Measurements from ENCODE around the gene PC. TPM values are rescaled to one million over a fixed set of nuclear protein-coding genes. Genes with fewer than 3 reads are reported as not detected.
"Not testable (repeated sequence)": the region's sequence is repeated elsewhere in the genome, so short reads cannot be mapped to it uniquely, and the experiment has no call there.

PC gene
- total RNA-seq, 1 donor from 2014 or later: 5.0 TPM

DNA sequence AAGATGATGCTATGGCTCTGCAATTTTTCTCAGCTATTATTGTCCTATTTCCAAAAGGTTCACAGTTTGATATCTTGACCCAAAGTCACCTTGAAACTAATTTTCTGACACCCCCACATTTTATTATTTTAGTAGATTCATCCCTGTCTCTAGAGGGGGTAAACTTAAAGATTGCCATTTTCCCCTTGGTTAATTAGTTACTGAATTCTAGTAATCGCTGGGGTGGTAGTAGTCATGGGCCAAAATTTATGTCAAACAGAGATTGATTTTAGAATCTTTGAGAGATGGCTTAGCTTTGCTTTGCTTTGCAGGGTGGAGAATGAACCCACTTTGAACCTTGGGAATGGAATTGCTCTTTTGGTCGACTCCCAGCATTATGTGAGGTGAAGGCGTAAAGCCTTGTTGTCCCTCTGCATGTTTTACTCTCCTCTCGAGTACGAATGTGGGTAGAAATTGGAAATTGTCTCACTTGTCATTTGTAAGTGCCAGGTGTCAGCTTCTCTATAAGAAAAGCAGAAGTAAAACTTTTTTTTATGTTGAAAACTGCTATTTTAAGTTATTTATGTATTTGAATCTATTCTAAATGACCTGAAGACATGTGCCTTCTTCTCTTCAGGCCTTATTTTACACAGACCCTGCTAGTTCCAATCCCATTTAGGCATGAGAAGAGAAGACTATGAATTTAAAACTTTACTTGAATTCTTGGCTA, 157.3 kb downstream of the PC start:
- ChIA-PET POLR2A (interaction anchor here (0.6 to 1.8 kb wide), 5 partner anchors 9 to 484 kb away, joined by 3 to 6 read pairs (median 4); partner anchors contain the start of genes CD248 and RCE1), CTCF (no interaction called here)
- no peak for DNase-seq
- Mint-ChIP-seq H3K27me3 (no peaks in the 10 kb centered on the region), H3K36me3 (ENCODE audit: low read depth) (peaks cover 15% of the 10 kb centered on the region), H3K4me1 (peaks cover 68% of the 10 kb centered on the region), H3K4me3 (peak overlapping the region; percentile 42), H3K9me3 (no peaks in the 10 kb centered on the region), H3K27ac (peak overlapping the region; percentile 86)
- TF ChIP-seq CTCF (IDR thresholded peaks at IDR 0.05): no peak
- intact Hi-C loops (cut with micrococcal nuclease): loop anchor here (1.0 kb wide), 1 partner anchor 57 kb away; a partner anchor contains a TSS
- ATAC-seq (ENCODE audit: low read depth): peak; percentile 77

DNA sequence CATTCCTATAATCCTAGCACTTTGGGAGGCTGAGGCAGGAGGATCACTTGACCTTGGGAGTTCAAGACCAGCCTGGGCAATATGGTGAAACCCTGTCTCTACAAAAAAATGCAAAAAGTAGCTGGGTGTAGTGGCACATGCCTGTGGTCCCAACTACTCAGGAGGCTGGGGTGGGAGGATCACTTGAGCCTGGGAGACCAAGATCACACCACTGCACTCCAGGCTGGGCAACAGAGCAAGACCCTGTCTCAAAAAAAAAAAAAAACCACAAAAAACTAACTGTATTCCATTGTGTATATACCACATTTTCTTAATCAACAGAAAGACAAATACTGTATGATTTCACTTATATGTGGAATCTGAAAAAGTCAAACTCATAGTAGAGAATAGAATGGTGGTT, 158.4 kb downstream of the PC start:
- H3K27me3 Mint-ChIP-seq; CTCF ChIA-PET; ATAC-seq (ENCODE audit: low read depth); DNase-seq; H3K4me3 Mint-ChIP-seq; H3K9me3 Mint-ChIP-seq; H3K36me3 Mint-ChIP-seq (ENCODE audit: low read depth); intact Hi-C loops (cut with micrococcal nuclease): not testable (repeated sequence)
- POLR2A ChIA-PET: interaction anchor here (0.6 to 1.8 kb wide), 3 partner anchors 54 to 967 kb away, joined by 3 to 6 read pairs (median 6); partner anchors contain the start of gene ZDHHC24
- Mint-ChIP-seq H3K4me1 (peaks cover 71% of the 10 kb centered on the region), H3K27ac (peak overlapping the region; percentile 86)

Other genes with a start within 250 kb of the PC start
- 1.2 and 3.0 TPM in 2 replicates for gene SPTBN2, start 229.2 kb downstream of the PC start, total RNA-seq
- gene RCE1, start 114.9 kb downstream of the PC start, total RNA-seq: 20.1 and 21.4 TPM in 2 replicates
- gene LRFN4, start 101.3 kb downstream of the PC start, total RNA-seq: 3.4 and 3.8 TPM in 2 replicates
- not detected in 2 replicates for gene C11orf86, start 16.9 kb upstream of the PC start, total RNA-seq
- gene SYT12, start 64.8 kb upstream of the PC start, total RNA-seq: not detected in 2 replicates
- gene RHOD, start 98.5 kb upstream of the PC start, total RNA-seq: 0.32 TPM in 1 of 2 replicates, not detected in the other
- 141 and 160 TPM in 2 replicates for gene KDM2A, start 160.9 kb upstream of the PC start, total RNA-seq

Data from activated B cell treated with CpG ODN at 0.5 μM for 24 hours (primary cell).